ENCODE measurements around the gene CHRM4.

GRCh38 chr11:46360878-46361277, 30.7 kb downstream of the CHRM4 start:
- TF ChIP-seq POLR2A (IDR thresholded peaks at IDR 0.05): no peak
- TF ChIP-seq CTCF (IDR thresholded peaks at IDR 0.05): no peak

All from body of pancreas (tissue), 4 donors.